HepG2 (cell line): ENCODE measurements around the gene LAMC1. TPM values are rescaled to one million over a fixed set of nuclear protein-coding genes. Genes with fewer than 3 reads are reported as not detected.

Source experiments
- ATAC-seq: fragments of 200-7000 bp; cut with Tn5 transposase; 3 replicates; pipeline ENCODE4 v1.9.1; 2020; ENCODE audit warnings: mild to moderate bottlenecking, moderate library complexity
- BruUV-seq: library from RNA; stranded (reverse); fragments of 400-500 nt; replicated peaks from 2 replicates; lab custom pipeline; 2021; lab: Mats Ljungman, UMichigan
- CTCF ChIA-PET: fragments of 300-600 bp; formaldehyde crosslinking; extraction: SDS; loops from one replicate; lab custom pipeline; 2021; ENCODE audit warnings: low total read pairs, inconsistent platforms, low intra/inter-chr PET ratio; lab: Yijun Ruan, JAX
- POLR2A ChIA-PET: fragments of 350-600 bp; sonication (Branson Sonifier 250); formaldehyde crosslinking; loops from one replicate; lab custom pipeline; 2020; ENCODE audit warnings: antibody characterized with exemption, inconsistent platforms; lab: Yijun Ruan, JAX
- DNase-seq: peaks from one replicate; pipeline ENCODE4 v3.0.0-alpha.2; 2015; ENCODE audit warnings: low spot score
- FAIRE-seq: peaks from 3 replicates; lab custom pipeline; 2011; peaks lifted over from hg19 to GRCh38; lab: Jason Lieb, UNC
- H2AFZ ChIP-seq: one replicate; pipeline ENCODE4 v1.6.1; 2011; ENCODE audit warnings: low read length, inconsistent platforms
- H3K27ac ChIP-seq: fragments of 300-600 bp; 3 replicates; pipeline ENCODE4 v1.8.0; 2011; ENCODE audit warnings: mixed run types, mild to moderate bottlenecking, mixed read lengths, low read length, inconsistent platforms; ENCODE audit not compliant: insufficient read depth; ENCODE audit errors: extremely low read length
- H3K27me3 ChIP-seq, 2 experiments: fragments of 200-600 bp in 1 of 2; 2 replicates in 1 of 2; 3 replicates in 1 of 2; pipeline versions ENCODE4 v1.6.0 to v1.8.0; 2011; ENCODE audit warnings: low read length in 2 of 2, mild to moderate bottlenecking in 2 of 2, moderate library complexity in 2 of 2, inconsistent platforms in 1 of 2; ENCODE audit not compliant: insufficient read depth in 2 of 2, control insufficient read depth in 1 of 2
- H3K36me3 ChIP-seq, 2 experiments: fragments of 200-600 bp in 1 of 2; replicated peaks in 1 of 2; 2 replicates in 1 of 2; 3 replicates in 1 of 2; pipeline versions ENCODE4 v1.5.1 to v1.8.0; 2011; ENCODE audit warnings: low read length in 2 of 2, inconsistent platforms in 1 of 2; ENCODE audit not compliant: insufficient read depth in 2 of 2, control insufficient read depth in 1 of 2
- H3K4me1 ChIP-seq: 2 replicates; pipeline ENCODE4 v1.5.1; 2012; ENCODE audit warnings: low read length, inconsistent platforms; ENCODE audit not compliant: insufficient read depth
- H3K4me2 ChIP-seq: 2 replicates; pipeline ENCODE4 v1.6.0; 2011; ENCODE audit warnings: low read depth, low read length, inconsistent platforms
- H3K4me3 ChIP-seq, 3 experiments: fragments of 200-600 bp in 1 of 3; sonication (generic), shearing (Covaris generic) in 1 of 3; replicated peaks in 1 of 3; 2 replicates each; pipeline ENCODE4 v1.5.1; 2011 to 2016; ENCODE audit warnings: low read length in 3 of 3, inconsistent platforms in 2 of 3, low read depth in 2 of 3, mild to moderate bottlenecking in 2 of 3, control low read depth in 1 of 3, mixed read lengths in 1 of 3; ENCODE audit not compliant: insufficient read depth in 1 of 3
- H3K79me2 ChIP-seq: one replicate; pipeline ENCODE4 v1.6.1; 2011; ENCODE audit warnings: low read length, inconsistent platforms; ENCODE audit not compliant: insufficient read depth
- H3K9ac ChIP-seq: 2 replicates; pipeline ENCODE4 v1.6.0; 2011; ENCODE audit warnings: mild to moderate bottlenecking, low read depth, low read length, inconsistent platforms; ENCODE audit not compliant: insufficient read depth
- H3K9me3 ChIP-seq: 2 replicates; pipeline ENCODE4 v1.5.1; 2012; ENCODE audit warnings: mild to moderate bottlenecking, low read length
- H4K20me1 ChIP-seq: 2 replicates; pipeline ENCODE4 v1.6.0; 2011; ENCODE audit warnings: inconsistent platforms, mild to moderate bottlenecking, low read length, moderate library complexity; ENCODE audit not compliant: insufficient read depth
- FLYWCH1 ChIP-seq: sonication (generic); formaldehyde crosslinking; IDR thresholded peaks from 2 replicates; pipeline ENCODE4 v1.8.1; 2023; ENCODE audit warnings: mild to moderate bottlenecking, missing genetic modification reagents
- KDM2A ChIP-seq: sonication (generic); formaldehyde crosslinking; IDR thresholded peaks from 2 replicates; pipeline ENCODE4 v1.4.0; 2020; ENCODE audit warnings: low read depth, missing genetic modification reagents, borderline replicate concordance
- MYPOP ChIP-seq: sonication (generic); formaldehyde crosslinking; IDR thresholded peaks from 2 replicates; pipeline ENCODE4 v1.8.1; 2023; ENCODE audit warnings: mild to moderate bottlenecking, moderate library complexity, missing genetic modification reagents
- NFAT5 ChIP-seq: sonication (generic); formaldehyde crosslinking; IDR thresholded peaks from 2 replicates; pipeline ENCODE4 v1.4.0; 2020; ENCODE audit warnings: missing genetic modification reagents
- NR2C2 ChIP-seq: sonication (generic); formaldehyde crosslinking; IDR thresholded peaks from 2 replicates; pipeline ENCODE4 v1.4.0; 2020; ENCODE audit warnings: missing genetic modification reagents, mild to moderate bottlenecking, moderate library complexity, borderline replicate concordance
- NR3C1 ChIP-seq: sonication (generic); formaldehyde crosslinking; IDR thresholded peaks from 2 replicates; pipeline ENCODE4 v1.4.0; 2020; ENCODE audit warnings: missing genetic modification reagents
- REST ChIP-seq, 2 experiments: IDR thresholded peaks; 2 replicates each; pipeline ENCODE4 v1.6.1; 2011 to 2012; ENCODE audit warnings: low read length in 2 of 2, borderline replicate concordance in 1 of 2, low read depth in 1 of 2, mild to moderate bottlenecking in 1 of 2, moderate library complexity in 1 of 2
- SETDB1 ChIP-seq: sonication (generic); formaldehyde crosslinking; IDR thresholded peaks from 2 replicates; pipeline ENCODE4 v1.5.1; 2020; ENCODE audit warnings: missing genetic modification reagents, mild to moderate bottlenecking, borderline replicate concordance
- WGBS: methylation state at CpG from one replicate; pipeline ENCODE4 v1.1.6; 2017; ENCODE audit warnings: low lambda C conversion rate; 5-methylcytosine and 5-hydroxymethylcytosine counted together
- in situ Hi-C: cut with HindIII; loops from 2 replicates; pipeline ENCODE4 v1.10.0; 2017; ENCODE audit warnings: low pct_unique_long_range_greater_than_20kb; ENCODE audit not compliant: extremely low pct_ligation_motif_present
- intact Hi-C: fragments of 100-400 bp; cut with micrococcal nuclease; formaldehyde crosslinking; loops from one replicate; pipeline ENCODE4 v1.10.0; 2022; ENCODE audit not compliant: unreplicated experiment
- polyA plus RNA-seq, 8 experiments: library from polyadenylated mRNA; depleted of rRNA in 3 of 8; stranded (reverse) in 7 of 8; unstranded in 1 of 8; fragments of >200 nt; fragmentation: Illumina TruSeq in 4 of 8; extraction: Trizol in 4 of 8; gene quantifications; 2 replicates each; pipeline versions ENCODE4 v1.2.1 to v1.2.3, GENCODE V29; 2011 to 2016; ENCODE audit warnings: low read depth in 4 of 8, missing spikeins in 1 of 8, mixed read lengths in 1 of 8; ENCODE audit not compliant: insufficient read depth in 1 of 8
- total RNA-seq, 5 experiments: library from RNA; depleted of rRNA; stranded (reverse); fragments of >200 nt; fragmentation: Illumina TruSeq; extraction: Trizol; gene quantifications; 2 replicates each; pipeline ENCODE4 v1.2.3, GENCODE V29; 2016; ENCODE audit warnings: low read depth in 1 of 5

The LAMC1 gene
- total and polyA plus RNA-seq, 2 of the 13 experiments (the other 11 are each of a cell fraction or from before 2014, with no cell fraction given), result 58.5 to 137 TPM

- TF ChIP-seq KDM2A (CRISPR knock-in tag) (peak; percentile 72; the same call in 1 of the 2 replicates), NFAT5 (no peak), NR3C1 (no peak)
Observed at GRCh38 chr1:183023601-183024316, 539 bp downstream of the LAMC1 start (continued).

- Histone ChIP-seq H3K9me3 (no peaks in the 10 kb centered on the region), H3K4me2 (peak overlapping the region; percentile 85), H3K4me1 (peaks cover 61% of the 10 kb centered on the region), H3K79me2 (peaks cover 54% of the 10 kb centered on the region), H3K27me3 (no peaks in the 10 kb centered on the region), H3K9ac (peak overlapping the region; percentile 84), H3K4me3 (peak overlapping the region; percentile 81 to 95 (median 90)), H3K36me3 (no peaks in the 10 kb centered on the region), H4K20me1 (no peaks in the 10 kb centered on the region), H3K27ac (peak overlapping the region; percentile 86), H2AFZ (no peak overlapping the region)
- ATAC-seq (no peak), FAIRE-seq (no peak), DNase-seq (no peak)
- under 1% methylated on average over 14 of the region's 14 CpGs for WGBS
- ChIA-PET CTCF (interaction anchor here (2.3 kb wide), 1 partner anchor 62 kb away, joined by 10 read pairs; no protein-coding TSS in a partner anchor), POLR2A (interaction anchor here (0.6 to 1.2 kb wide), 3 partner anchors 8 to 115 kb away, joined by 3 to 4 read pairs (median 3); no protein-coding TSS in a partner anchor)
- intact Hi-C loops, result loop anchor here (1.0 to 5.0 kb wide), 4 partner anchors 62 to 203 kb away; no protein-coding TSS in a partner anchor
- BruUV-seq, result TSS peak; percentile 49
- in situ Hi-C loops, result no loop called here
- no peak for TF ChIP-seq NR2C2 (CRISPR knock-in tag)
- peak; percentile 13; the same call in 1 of the 2 replicates for TF ChIP-seq FLYWCH1
- no peak for TF ChIP-seq SETDB1 (CRISPR knock-in tag)
- peak; percentile 28; the same call in 1 of the 2 replicates for TF ChIP-seq MYPOP (CRISPR knock-in tag)
- no peak for TF ChIP-seq REST (IDR thresholded peaks at IDR 0.05; ENCODE audit: borderline replicate concordance in 1 of 2, low read depth in 1 of 2, low read length in 2 of 2)
Observed at GRCh38 chr1:183024317-183025009, 1.2 kb downstream of the LAMC1 start.
